ENCODE data around the gene WDR44.

DNA sequence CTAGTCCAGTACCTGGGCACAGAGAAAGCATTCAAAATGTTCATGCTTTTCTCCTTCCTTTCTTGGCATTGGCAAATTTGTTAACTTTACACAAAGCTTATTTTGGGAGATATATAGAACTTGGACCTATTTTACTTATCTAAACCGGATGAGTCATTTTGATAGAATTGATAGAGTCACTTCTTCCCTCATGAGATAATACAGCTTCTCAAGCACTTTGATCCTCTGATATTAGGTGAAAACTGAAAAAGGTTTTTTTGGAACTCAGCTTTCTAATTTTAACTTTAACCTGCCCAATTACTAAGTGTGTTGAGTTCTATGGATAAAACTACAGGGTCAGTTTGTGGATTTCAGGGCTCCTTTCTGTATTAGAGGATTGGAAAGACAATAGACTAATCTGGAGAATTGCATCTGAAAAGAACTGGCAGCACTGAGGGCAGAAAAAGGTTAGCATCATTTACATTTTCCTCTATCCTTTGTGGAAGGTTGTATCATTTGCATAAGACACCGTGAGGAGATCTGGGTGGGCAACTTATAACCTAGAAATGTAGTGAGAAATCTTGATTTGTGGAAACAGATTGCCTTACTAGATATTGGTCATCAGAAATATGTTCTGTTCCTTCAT, 2.4 kb downstream of the WDR44 start:
- no peak for TF ChIP-seq POLR2AphosphoS5 (IDR thresholded peaks at IDR 0.05; ENCODE audit: low read depth, low read length)
- TF ChIP-seq, protein P1, sequence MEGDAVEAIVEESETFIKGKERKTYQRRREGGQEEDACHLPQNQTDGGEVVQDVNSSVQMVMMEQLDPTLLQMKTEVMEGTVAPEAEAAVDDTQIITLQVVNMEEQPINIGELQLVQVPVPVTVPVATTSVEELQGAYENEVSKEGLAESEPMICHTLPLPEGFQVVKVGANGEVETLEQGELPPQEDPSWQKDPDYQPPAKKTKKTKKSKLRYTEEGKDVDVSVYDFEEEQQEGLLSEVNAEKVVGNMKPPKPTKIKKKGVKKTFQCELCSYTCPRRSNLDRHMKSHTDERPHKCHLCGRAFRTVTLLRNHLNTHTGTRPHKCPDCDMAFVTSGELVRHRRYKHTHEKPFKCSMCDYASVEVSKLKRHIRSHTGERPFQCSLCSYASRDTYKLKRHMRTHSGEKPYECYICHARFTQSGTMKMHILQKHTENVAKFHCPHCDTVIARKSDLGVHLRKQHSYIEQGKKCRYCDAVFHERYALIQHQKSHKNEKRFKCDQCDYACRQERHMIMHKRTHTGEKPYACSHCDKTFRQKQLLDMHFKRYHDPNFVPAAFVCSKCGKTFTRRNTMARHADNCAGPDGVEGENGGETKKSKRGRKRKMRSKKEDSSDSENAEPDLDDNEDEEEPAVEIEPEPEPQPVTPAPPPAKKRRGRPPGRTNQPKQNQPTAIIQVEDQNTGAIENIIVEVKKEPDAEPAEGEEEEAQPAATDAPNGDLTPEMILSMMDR (IDR thresholded peaks at IDR 0.05) = no peak
- TF ChIP-seq, protein P2, sequence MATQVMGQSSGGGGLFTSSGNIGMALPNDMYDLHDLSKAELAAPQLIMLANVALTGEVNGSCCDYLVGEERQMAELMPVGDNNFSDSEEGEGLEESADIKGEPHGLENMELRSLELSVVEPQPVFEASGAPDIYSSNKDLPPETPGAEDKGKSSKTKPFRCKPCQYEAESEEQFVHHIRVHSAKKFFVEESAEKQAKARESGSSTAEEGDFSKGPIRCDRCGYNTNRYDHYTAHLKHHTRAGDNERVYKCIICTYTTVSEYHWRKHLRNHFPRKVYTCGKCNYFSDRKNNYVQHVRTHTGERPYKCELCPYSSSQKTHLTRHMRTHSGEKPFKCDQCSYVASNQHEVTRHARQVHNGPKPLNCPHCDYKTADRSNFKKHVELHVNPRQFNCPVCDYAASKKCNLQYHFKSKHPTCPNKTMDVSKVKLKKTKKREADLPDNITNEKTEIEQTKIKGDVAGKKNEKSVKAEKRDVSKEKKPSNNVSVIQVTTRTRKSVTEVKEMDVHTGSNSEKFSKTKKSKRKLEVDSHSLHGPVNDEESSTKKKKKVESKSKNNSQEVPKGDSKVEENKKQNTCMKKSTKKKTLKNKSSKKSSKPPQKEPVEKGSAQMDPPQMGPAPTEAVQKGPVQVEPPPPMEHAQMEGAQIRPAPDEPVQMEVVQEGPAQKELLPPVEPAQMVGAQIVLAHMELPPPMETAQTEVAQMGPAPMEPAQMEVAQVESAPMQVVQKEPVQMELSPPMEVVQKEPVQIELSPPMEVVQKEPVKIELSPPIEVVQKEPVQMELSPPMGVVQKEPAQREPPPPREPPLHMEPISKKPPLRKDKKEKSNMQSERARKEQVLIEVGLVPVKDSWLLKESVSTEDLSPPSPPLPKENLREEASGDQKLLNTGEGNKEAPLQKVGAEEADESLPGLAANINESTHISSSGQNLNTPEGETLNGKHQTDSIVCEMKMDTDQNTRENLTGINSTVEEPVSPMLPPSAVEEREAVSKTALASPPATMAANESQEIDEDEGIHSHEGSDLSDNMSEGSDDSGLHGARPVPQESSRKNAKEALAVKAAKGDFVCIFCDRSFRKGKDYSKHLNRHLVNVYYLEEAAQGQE (IDR thresholded peaks at IDR 0.05; ENCODE audit: insufficient read depth in 1 of 2, low read depth in 2 of 2, low read length in 1 of 2) = no peak
- no peak for TF ChIP-seq TCF7L2 (IDR thresholded peaks at IDR 0.05; ENCODE audit: low read depth, low read length)
